GM18508 (cell line): Measurements from ENCODE around the gene S100A16.

Source experiments
- ATAC-seq: cut with Tn5 transposase; IDR thresholded peaks from one replicate; pipeline ENCODE4 v1.9.1; 2021; ENCODE audit warnings: moderate number of reproducible peaks; ENCODE audit not compliant: insufficient read depth, unreplicated experiment

S100A16 gene

DNA sequence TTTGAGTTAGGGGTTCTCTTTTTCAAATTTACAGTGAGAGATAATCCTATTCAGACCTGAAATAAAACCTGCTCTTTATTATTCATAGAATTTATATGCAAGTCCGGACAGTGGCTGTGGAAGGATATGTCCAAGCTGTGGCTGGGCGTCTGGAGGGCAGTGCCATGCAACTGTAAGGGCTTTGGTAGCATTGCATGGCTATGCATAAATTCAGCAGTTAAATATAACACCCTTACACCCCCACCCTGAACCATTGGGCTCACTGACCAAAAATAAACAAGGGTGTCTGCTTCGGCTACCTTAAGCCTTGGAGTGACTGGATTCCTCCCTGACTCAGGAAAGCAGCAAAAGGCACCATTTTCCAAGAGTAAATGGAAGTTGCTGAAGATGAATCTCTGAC lies 26.3 kb upstream of the S100A16 start:
- no peak for ATAC-seq

DNA sequence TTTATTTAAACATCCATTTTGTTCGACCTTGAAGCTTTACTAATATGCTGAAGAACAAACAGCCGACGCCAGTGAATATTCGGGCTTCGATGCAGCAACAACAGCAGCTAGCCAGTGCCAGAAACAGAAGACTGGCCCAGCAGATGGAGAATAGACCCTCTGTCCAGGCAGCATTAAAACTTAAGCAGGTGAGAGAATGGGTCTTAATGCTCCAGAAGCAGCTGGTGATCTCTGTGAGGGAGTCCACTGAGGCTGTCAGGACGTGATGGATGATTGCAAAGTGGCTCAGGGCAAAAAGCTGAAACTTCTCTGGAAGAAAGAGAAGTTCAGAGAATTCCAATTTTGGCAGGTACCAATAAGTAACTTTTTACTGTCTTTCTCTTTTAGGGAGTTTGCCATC lies 25.3 kb upstream of the S100A16 start:
- no peak for ATAC-seq

DNA sequence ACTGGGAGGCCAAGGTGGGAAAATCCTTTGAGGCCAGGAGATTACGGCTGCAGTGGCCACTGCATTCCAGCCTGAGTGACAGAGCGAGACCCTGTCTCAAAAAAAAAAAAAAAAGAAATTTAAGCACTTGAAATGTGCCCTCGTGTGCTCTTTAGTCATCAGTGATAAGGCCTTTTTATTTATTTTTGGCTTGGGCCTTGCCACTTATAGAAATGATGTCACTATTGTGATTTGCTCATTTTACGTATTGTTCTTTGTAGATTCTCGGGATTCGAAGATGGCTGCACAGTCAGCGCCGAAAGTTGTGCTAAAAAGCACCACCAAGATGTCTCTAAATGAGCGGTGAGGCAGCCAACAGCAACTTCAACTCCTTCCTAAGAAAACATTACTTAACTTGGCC lies 23.4 kb upstream of the S100A16 start:
- no peak for ATAC-seq

DNA sequence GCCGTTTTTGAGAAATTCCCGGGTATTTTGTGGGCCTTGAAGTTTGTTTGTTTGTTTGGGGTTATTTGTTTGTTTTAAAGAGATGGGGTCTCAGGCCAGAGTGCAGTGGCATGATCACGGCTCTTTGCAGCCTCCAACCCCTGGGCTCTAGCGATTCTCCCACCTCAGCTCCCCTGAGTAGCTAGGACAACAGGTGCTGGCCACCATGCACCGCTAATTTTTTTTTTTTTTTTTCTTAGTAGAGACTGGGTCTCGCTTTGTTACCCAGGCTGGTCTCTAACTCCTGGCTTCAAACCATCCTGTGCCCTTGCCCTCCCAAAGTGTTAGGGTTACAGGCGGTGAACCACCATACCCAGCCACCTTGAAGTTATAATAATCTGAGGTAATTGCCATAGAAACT lies 22.9 kb upstream of the S100A16 start:
- ATAC-seq: no peak

DNA sequence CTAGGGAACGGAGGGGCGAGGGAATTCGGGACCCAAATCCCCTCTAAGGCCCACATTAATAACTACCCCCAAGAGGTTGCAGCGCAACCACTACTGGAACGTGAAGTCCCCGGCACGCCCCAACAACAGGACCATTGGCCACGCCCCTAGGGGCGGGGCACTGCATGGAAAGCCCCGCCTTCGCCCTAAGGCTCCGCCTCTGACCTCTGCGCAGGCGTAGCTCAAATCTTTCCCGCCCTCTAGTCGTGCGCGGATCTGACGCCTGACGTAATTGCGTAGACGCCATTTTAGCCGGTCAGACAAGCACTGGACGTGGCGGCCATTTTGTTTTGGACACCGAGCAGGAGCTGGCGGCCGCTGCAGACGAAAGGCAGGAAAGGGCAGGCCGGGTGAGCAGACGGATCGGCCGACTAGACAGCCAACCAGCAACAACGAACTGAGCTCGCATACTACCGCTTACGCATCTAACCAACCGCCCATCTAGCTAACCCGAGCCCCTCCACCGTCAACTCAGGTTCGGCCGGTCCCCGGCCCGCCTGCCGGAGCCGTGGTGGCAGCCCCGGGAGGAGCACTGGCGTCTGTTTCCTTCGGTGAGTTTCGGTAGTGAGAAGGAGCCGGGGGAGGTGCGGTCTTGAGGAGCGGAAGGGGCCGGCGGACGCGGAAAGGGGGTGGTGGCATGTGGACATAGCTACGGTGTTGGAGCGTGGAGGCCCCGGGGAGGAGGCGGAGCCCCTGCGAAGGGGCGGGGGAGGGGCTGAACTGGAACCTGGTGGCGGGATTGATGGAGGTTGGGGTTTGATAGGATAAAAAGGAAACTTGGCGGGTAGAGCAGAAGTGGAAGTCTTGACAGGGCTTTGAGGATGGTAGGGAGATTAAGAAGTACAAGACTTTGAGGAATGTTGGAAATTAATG lies 21.1 kb upstream of the S100A16 start, which contains the start of gene CHTOP:
TSS of gene CHTOP (plus strand) at position 313 of the 912 bp plus-strand sequence. CDS start 2,523 bp downstream, outside the sequence.
- peak; percentile 81 for ATAC-seq

DNA sequence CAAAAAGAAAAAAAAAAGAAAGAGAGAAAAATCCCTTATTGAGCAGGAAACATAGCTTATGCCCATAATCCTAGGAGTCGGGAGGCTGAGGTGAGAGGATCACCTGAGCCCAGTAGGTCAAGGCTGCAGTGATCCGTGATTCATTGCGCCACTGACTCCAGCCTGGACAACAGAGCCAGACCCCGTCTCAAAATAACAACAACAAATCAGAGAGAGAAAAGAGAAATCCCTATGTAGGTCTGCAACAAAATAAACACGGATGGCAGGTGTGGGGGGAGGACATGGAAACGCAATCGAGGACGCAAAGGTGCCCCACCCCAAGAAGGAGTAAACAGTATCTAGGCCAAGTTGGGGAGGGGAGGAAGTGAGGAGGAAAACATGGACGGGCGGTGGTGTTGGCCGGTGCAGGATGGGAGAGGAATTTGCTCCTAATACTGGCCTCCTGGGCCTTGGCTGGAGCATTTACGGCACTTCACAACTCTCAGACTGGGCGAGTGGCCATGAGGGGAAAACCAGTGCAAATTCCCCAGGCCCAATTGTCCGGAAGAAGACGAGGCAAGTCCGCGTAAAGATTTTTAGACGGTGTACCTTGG lies 20.3 kb upstream of the S100A16 start:
- no peak for ATAC-seq

DNA sequence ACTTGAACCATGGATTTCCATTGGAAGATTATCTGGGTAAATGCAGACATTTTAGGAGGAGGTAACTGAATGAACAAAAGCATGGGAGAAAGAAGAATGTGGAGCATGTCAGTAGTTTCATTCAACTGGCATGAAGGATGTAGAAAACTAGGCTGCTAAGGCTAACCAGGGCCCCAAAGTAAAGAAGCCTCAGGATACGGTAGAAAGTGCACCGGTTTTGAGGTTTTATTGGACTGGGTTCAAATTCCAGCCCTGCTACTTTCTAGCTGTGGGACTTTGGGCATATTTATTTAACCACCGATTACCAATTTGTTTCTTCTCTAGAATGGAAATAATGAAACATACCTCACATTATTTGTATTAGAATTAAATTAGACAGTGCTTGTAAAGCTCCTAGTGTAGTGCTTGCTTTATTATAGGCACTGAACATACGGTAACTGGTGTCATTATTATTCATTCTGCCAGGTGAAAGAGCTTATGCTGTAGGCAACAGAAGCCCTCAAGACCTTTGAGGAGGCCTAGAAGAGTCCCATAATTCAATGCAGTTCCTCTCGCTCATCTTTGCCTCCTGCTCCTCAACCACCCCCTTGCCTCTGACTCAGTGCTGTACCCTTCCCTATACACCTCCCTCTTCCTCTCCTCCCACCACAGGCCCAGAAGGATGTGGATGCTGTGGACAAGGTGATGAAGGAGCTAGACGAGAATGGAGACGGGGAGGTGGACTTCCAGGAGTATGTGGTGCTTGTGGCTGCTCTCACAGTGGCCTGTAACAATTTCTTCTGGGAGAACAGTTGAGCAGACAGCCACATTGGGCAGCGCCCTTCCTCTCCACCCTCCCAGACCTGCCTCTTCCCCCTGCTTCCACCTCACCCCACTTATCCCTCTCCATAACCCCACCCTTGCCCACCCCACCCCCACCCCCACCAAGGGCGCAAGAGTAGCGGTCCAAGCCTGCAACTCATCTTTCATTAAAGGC lies 18.4 kb upstream of the S100A16 start:
- no peak for ATAC-seq

DNA sequence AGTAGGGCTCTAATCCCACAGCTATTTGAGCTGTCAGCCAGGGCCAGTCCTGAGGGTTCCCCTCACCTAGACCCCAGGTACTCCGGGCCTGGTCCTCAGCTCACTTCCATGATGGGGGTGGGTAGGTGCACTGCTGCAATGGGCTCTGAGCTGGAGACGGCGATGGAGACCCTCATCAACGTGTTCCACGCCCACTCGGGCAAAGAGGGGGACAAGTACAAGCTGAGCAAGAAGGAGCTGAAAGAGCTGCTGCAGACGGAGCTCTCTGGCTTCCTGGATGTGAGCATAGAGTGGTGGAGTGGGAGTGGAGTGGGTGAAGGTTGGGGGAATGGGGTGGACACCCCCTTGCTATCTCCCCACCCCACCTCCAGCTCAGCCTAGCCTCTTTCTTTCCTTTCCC lies 17.4 kb upstream of the S100A16 start:
- ATAC-seq: no peak

DNA sequence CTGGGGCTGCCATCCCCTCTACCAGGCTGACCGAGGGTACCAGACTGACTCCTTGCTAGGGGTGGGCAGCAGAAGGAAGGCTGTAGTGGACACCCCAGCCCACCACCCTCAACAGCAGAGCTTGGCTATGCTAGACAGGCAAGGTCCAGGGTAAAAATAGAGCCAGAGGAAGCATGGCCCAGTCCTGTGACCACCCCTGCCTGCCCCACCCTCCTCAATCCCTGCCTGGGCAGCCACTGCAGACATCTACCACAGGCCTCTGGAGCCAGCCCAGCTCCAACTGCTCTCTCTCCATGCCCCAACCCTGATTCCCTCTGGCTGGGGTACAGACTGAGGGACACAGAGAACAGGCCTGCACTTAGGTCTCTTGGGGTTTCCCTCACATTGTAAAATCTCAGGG lies 17.0 kb upstream of the S100A16 start:
- no peak for ATAC-seq

DNA sequence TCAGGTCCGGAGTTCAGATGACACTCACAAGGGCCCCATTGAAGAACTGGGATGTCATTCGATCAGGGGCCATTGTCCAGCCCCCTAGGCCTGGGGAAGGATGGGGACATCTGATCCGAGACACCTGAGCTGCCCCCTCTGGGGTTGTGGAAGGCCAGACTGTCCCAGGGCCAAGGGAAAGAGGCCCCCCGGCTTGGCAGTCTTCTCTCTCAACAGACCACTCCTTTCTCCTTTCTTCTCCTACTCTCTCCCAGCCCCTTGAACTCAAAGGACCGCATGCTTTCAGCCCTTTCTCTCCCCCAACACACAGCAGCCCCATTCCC lies 16.4 kb upstream of the S100A16 start:
- ATAC-seq: no peak

DNA sequence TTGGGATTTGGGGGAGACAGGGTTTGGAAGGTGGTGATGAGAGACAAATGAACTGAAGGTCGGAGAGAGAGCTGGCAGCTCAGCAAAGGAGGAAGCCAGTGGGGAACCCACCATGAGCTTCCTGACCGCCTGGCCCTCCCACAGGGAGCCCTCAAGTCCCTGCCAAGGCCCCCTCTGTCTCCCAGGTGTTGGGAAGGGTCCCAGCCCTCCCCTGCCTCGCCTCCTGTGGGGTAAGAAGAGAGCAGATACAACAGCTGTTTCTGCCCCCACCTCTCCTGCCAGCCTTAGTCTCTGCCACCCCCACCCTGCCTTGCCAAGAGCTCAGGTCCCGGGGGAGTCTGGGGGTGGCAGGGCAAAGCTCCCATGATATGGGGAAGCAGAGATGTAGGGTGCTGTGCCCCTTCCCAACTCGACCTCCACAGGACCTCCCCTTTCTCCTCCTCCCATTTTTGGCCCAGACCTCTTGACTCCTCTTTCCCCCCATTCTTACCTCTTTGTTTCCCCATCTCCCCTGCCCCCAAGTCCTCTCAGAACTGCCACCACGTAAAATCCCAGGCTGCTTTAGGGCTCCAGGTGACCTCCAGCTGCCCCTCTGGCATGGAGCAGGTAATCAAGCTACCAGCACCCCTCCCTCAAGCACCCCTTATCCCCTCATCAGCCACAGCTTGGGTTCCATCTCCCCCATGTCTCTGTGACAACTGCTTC lies 15.9 kb upstream of the S100A16 start:
- ATAC-seq: no peak

DNA sequence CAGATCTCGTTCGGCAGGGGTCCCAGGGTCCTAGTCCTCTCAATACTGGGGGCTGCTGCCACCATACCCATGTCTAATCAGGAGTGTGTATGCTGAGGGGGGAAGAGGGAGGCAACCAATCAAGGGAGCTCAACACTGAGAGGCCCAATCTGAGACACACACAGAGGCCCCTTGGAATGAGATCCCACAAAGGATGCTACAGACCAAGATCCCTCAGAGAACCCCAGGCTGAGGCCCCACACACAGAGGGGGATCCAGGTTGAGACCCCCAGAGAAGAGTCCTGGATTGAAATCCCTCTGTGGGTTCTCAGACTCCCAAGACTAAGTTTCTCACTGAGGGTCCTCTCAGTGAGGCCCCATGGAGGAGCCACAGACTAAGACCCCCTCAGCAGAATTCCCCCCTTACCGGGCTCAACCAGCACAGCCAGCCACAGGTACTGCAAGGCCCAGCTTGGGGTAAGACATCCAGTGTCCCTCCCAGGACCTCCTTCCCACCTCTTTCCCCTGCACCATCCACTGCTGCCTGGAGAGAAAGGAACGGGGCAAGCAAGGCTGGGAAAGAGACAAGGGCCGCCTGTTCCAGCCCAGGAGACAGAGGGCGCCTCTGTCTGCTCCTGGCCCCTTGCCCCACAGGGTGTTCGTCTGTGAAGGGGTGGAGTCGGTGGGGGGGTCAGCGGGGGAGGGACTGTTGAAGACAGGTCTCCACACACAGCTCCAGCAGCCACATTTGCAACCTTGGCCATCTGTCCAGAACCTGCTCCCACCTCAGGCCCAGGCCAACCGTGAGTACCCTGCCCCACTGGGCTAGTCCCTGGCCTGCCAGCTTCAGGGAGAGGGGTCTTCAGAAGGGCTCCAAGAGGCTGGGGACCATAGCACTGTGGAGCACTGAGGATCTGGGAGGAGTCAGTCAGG lies 15.0 kb upstream of the S100A16 start, which contains the start of gene S100A1:
TSS of gene S100A1 (plus strand) at position 720 of the 912 bp plus-strand sequence. CDS start 2,088 bp downstream, outside the sequence.
- ATAC-seq: no peak

DNA sequence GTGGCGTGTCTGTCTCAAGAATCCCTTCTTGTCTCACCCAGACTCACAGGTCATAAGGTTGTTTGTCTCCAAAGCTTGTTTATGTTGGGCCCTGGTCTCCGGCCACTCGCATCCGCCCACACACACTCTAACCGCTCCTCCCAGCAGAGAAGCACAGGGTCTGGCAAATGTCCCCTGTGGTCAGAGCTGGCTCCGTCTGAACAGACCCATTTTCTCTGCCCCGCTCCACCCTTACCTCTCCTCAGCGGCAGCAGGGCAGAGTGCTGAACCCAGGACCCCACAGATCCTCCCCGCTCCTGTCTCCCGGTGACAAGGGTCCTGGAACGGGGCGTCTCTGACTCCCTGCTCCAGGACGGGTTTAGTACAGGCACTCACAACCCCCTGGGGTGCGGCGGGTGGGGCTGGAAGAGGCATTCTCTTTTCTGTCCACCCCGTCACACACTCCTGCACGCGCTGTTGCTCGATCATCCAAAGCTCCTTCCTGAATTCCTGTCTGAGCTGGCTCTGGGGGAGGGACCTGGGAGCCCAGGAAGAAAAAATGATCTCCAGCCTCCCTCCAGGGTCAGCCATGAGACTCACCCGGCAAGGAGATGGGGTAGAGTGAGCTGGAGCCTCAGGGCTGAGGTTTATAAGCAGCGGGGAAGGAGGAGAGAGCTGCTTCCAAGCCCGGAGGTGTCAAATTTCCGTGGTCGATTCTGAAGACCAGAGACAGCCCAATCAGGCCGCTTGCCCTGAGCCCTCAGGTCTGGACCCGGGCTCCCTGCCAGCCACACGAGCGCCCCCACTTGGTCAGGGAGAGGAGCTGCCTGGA lies 14.2 kb upstream of the S100A16 start, which contains the start of gene S100A13:
TSS of gene S100A13 (minus strand) at position 602 of the 811 bp plus-strand sequence. CDS start 1,033 bp downstream, outside the sequence.
- ATAC-seq: no peak

DNA sequence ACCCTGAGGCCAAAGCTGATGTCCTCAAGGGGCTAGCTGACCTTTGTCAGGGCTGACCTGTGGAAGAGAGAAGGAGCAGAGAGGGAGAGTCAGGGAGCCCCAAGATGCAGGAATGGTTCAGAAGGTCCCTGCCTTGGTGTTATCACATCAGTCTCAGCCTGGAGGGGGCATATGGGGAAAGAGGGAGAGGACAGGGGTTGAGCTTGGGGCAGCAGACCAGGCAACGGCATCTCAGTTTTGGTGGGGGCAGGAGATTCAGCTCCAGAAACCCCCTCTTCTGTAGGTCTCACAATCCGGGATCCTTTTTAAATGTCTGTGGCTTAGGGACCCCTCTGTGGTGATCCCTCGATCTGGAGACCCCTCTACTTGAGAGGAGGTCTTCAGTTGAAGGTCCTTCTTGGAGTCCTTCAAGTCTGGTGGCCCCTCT lies 13.6 kb upstream of the S100A16 start:
- no peak for ATAC-seq

DNA sequence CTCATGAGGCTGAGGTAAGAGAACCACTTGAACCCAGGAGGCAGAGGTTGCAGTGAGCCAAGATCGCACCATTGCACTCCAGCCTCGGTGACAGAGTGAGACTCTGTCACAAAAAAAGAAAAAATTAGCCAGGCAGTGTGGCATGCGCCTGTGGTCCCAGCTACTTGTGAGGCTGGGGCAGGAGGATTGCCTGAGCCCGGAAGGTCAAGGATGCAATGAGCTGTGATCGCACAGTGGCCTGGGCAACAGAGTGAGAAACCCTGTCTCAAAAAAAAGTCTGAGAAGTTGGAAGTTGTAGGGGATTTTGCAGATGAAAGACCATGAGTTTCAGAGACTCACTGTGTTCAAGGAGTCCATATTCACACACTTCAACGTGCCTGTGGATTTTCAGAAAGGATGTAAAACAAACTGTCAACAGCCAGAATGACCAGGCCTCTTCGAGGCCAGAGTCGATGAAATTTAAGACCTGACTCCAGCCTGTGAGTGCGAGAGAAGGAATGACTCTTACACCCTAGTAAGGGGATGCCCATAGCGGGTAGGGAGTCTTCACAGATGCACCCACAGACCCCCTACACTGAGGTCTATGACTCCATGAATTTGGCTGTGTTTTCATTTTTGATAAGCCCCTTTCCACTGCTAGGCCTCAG lies 12.2 kb upstream of the S100A16 start:
- no peak for ATAC-seq

DNA sequence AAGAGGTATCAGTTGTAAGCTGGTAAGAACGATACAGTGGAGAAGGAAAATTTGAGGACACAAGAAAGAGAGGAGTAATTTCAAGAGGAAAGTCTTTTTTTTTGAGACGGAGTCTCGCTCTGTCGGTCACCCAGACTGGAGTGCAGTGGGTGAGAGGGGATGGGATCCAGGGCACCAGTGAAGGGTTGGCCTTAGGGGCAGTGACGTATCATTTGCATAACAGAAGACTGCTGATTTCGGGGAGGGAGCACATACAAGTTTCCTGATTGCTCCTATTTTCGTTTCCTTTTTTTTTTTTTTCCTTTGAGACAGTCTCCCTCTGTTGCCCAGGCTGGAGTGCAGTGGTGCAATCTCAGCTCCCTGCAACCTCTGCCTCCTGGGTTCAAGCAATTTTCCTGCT lies 10.2 kb upstream of the S100A16 start:
- no peak for ATAC-seq

DNA sequence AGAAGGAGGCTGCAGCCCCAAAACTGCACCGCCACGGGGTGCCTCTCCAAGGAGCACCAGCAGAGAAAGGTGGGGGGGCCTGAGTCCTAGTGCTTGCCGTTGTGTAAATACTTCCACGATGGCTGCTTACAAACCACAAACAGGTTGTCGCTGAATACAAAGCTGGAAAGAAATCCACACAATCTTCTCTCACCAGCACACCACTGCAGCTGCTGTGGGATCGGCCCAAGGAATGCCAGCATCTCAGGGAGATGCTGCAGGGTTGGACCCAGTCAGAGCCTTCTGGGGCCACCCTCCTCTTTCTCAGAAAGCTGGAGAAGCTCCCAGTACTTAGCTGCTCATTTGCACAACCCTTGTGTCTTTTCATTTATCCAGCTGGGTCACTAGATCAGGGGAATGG lies 6.2 kb upstream of the S100A16 start:
- no peak for ATAC-seq
